HG03280 (cell line): ENCODE measurements around the gene GPR157.

Experiments
- ATAC-seq: cut with Tn5 transposase; IDR thresholded peaks from one replicate; pipeline ENCODE4 v1.9.1; 2021; ENCODE audit warnings: mild to moderate bottlenecking, moderate library complexity; ENCODE audit not compliant: unreplicated experiment

The GPR157 gene

GRCh38 chr1:9065213-9065751 is 63.6 kb downstream of the GPR157 start:
- ATAC-seq, result no peak

- no peak for ATAC-seq
Measured at GRCh38 chr1:9062846-9063245, 66.1 kb downstream of the GPR157 start.

- no peak for ATAC-seq
Measured at GRCh38 chr1:9062021-9062471, 66.9 kb downstream of the GPR157 start.

DNA sequence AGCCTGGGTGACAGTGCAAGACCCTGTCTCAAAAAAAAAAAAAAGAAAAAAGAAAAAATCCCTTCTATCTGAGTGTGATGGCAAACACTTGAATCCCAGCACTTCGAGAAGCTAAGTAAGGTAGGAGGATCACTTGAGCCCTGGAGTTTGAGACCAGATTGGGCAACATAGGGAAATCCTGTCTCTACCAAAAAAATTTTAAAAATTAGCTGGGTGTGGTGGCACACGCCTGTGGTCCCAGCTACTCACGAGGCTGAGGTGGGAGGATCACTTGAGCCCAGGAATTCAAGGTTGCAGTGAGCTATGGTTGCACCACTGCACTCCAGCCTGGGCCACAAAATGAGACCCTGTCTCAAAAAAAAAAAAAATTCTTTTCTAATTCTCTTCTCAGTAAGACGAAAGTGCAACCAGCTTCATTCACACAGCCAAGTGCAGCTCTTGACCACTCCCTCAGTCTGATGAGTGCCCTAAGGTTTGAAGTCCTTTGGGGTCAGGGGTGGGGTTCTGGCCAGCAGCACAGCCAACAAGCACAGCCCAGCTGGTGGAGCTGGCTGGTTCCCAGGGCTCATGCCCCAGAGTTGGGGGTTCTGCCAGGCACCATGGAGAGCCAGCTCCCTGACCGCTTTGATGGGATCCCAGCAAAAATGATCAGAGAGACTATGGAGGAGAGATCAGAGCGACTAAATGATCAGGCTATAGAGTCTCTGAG is 67.5 kb downstream of the GPR157 start:
- no peak for ATAC-seq

DNA sequence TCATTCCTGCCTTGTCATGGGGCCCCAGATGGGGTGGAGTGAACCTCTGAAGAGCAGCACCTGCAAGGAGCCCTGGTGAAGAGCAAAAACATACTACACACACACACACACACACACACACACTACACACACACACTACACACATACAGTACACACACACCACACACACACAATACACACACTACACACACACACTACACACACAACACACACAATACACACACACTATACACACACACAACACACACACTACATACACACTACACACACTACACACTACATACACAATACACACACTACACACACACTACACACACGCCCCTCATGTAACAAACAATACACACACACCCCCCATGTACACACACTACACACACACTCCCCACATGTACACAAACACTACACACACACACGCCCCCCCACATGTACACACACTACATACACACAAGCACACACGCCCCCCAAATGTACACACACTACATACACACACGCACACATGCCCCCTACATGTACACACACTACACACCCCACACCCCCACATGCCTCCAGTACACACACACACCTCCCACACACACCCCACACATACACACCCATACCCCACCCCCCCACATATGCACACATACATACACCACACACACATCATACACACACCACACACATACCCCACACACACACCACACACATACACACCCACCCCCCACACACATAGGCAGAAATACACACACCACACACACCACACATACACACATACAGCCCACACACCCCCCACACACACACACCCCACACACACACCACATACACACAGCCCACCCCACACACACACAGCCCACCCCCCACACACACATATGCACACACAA is 68.8 kb downstream of the GPR157 start:
- ATAC-seq, result no peak

- no peak for ATAC-seq
Measured at GRCh38 chr1:9058465-9058864, 70.4 kb downstream of the GPR157 start.

GRCh38 chr1:9057851-9058250 is 71.1 kb downstream of the GPR157 start:
- no peak for ATAC-seq

DNA sequence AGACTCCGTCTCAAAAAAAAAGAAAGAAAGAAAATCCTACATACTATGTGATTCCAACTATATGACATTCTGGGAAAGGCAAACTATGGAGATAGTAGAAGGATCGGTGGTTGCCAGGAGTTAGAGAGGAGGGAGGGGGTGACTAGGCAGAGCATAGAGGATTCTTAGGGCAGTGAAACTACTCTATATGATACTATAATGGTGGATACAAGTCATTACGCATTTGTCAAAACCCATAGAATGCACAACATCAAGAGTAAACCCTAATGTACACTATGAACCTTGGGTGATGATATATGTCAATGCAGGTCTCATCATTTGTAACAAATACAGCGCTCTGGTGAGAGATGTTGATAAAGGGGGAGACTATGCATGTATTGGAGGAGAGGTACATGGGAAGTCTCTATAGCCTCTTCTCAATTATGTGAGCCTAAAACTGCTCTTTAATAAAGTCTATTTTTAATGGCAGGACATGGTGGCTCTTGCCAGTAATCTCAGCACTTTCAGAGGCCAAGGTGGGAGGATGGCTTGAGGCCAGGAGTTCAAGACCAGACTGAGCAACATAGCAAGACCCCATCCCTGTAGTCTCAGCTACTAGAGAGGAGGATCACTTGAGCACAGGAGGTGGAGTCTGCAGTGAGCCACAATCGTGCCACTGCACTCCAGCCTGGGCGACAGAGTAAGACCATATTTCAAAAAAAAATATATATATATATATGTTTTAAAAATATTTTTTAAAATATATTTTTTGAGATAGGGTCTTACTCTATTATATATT is 76.4 kb downstream of the GPR157 start:
- no peak for ATAC-seq

DNA sequence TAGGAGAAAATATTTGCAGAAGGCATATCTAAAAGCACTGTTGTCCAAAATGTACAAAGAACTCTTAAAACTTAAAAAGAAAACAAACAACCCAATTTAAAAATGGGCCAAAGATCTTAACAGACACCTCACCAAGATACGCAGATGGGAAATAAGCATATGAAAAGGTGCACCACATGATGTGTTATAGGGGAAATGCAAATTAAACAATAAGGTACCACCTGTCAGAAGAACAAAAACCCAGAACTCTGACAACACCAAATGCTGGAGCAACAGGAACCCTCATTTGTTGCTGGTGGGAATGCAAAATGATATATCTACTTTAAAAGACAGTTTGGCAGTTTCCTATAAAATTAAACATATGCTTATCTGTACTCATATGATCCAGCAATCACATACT is 77.5 kb downstream of the GPR157 start:
- ATAC-seq, result no peak

DNA sequence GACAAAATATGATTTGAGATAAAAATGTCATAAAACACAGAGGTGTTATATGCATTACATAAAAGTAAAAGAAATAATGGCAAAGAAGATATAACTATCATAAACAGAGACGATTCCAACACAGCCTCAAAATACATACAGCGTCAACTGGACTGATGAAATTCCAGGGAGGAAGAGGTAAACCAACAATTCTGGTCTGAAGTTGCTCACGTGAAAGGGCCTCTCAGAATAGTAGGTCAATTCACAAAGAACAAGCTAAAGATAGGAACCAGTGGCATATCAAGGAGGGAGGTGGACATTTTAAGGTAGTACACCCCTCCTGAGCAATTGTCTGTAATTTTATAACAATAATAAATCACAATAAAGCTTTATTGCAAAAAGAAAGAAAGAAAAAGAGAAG is 78.1 kb downstream of the GPR157 start:
- ATAC-seq, result no peak
